NT2/D1 (cell line): Measurements from ENCODE around the gene HCN4.
A peak's percentile ranks its signal among the peaks of the same experiment; 100 is the strongest.

ENCODE experiments used
- DNase-seq: peaks from one replicate; pipeline ENCODE4 v3.0.0-alpha.2; 2011; ENCODE audit warnings: low read depth, low spot score
- H3K27me3 ChIP-seq: 2 replicates; pipeline ENCODE4 v1.6.0; 2011; ENCODE audit warnings: mild to moderate bottlenecking; ENCODE audit not compliant: insufficient read length, insufficient read depth
- H3K36me3 ChIP-seq: 2 replicates; pipeline ENCODE4 v1.6.1; 2011; ENCODE audit warnings: mild to moderate bottlenecking, low read length, mixed read lengths; ENCODE audit not compliant: insufficient read depth, insufficient read length
- H3K4me1 ChIP-seq: 2 replicates; pipeline ENCODE4 v1.5.1; 2011; ENCODE audit not compliant: insufficient read depth, insufficient read length
- H3K4me3 ChIP-seq: 2 replicates; pipeline ENCODE4 v1.5.1; 2011; ENCODE audit warnings: low read depth; ENCODE audit not compliant: insufficient read length
- H3K9ac ChIP-seq: 2 replicates; pipeline ENCODE4 v1.6.0; 2011; ENCODE audit warnings: low read depth; ENCODE audit not compliant: insufficient read length
- H3K9me3 ChIP-seq: 2 replicates; pipeline ENCODE4 v1.5.1; 2011; ENCODE audit warnings: mild to moderate bottlenecking, low read length; ENCODE audit not compliant: insufficient read depth
- SUZ12 ChIP-seq: IDR thresholded peaks from 2 replicates; pipeline ENCODE4 v1.6.1; 2011; ENCODE audit not compliant: insufficient read length, insufficient read depth; ENCODE audit errors: extremely low read depth
- YY1 ChIP-seq: IDR thresholded peaks from 2 replicates; pipeline ENCODE4 v1.6.1; 2011; ENCODE audit not compliant: insufficient read length, insufficient read depth
- ZNF274 ChIP-seq: IDR thresholded peaks from 2 replicates; pipeline ENCODE4 v1.6.1; 2011; ENCODE audit warnings: mild to moderate bottlenecking, low read depth, low read length

The HCN4 gene

GRCh38 chr15:73387507-73388255 is 18.9 kb upstream of the HCN4 start:
- Histone ChIP-seq H3K9ac (peak overlapping the region; percentile 45), H3K4me1 (peaks cover 20% of the 10 kb centered on the region), H3K4me3 (no peak overlapping the region), H3K27me3 (no peaks in the 10 kb centered on the region), H3K9me3 (peaks cover 9% of the 10 kb centered on the region), H3K36me3 (no peaks in the 10 kb centered on the region)
- TF ChIP-seq ZNF274 = no peak
- no peak for TF ChIP-seq YY1
- no peak for TF ChIP-seq SUZ12
- DNase-seq = no peak

DNA sequence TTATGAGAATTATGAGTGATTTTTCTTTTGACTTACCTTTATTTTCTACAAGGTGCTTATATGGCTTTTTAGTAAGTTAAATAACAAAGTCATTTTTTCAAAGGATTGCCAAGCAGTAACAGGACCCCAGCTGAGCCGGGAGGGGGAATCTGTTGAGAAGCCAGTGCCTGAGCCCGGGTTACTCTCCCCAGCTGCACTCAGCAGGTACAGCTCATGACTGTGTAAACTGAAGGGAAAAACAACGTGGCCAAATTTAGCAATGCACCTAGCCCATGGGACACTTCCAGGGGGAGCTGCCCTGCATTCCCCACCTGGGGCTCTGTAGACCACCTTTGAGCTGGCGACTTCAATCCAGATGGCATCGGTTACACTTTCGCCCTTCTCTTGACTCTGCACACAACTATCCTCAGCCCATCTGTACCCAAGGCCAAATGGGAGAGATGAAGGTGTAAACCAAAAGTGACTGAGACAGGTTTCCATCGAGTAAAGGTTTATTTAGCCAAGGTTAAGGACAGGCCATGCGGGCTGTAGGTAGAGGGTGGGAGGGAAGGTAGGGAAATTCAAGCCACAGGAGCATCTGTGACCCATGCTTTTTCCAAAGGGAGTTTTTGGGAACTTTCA is 18.2 kb upstream of the HCN4 start:
- DNase-seq = no peak
- no peaks in the 10 kb centered on the region for H3K36me3 ChIP-seq
- no peak overlapping the region for H3K4me3 ChIP-seq
- H3K4me1 ChIP-seq = peaks cover 20% of the 10 kb centered on the region
- H3K27me3 ChIP-seq = no peaks in the 10 kb centered on the region
- TF ChIP-seq YY1 (no peak), ZNF274 (no peak), SUZ12 (no peak)
- peak overlapping the region; percentile 58 for H3K9ac ChIP-seq
- peaks cover 12% of the 10 kb centered on the region for H3K9me3 ChIP-seq

- Histone ChIP-seq H3K36me3 (no peaks in the 10 kb centered on the region), H3K4me1 (peaks cover 20% of the 10 kb centered on the region), H3K9ac (no peak overlapping the region), H3K4me3 (no peak overlapping the region), H3K27me3 (no peaks in the 10 kb centered on the region), H3K9me3 (peaks cover 12% of the 10 kb centered on the region)
- no peak for TF ChIP-seq YY1
- TF ChIP-seq SUZ12 = no peak
- TF ChIP-seq ZNF274 = no peak
- DNase-seq = no peak
Observed at GRCh38 chr15:73386238-73386637, 17.5 kb upstream of the HCN4 start.

DNA sequence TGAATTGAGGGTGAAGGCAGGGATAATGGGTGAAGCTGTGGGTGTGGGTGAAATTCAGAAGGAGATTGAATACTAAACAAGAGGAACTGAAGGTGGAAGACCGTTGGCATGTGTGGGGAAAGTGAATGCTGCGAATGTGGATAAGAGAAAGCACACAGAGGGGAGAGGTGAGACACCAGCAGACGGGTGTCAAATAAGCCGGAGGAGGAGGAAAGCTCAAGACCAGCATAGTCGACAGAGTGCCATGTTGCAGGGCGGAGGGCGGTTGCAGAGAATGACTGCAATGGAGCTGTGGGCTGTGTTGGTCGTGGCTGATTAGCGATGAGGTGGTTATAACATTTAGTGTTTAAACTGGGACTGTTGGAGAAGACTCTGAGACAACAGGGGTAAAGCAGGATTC is 16.4 kb upstream of the HCN4 start:
- Histone ChIP-seq H3K9ac (no peak overlapping the region), H3K9me3 (peaks cover 18% of the 10 kb centered on the region), H3K27me3 (no peaks in the 10 kb centered on the region), H3K4me1 (peaks cover 19% of the 10 kb centered on the region), H3K36me3 (no peaks in the 10 kb centered on the region), H3K4me3 (no peak overlapping the region)
- no peak for TF ChIP-seq YY1
- TF ChIP-seq SUZ12 = no peak
- no peak for TF ChIP-seq ZNF274
- no peak for DNase-seq

GRCh38 chr15:73383310-73384189 is 14.8 kb upstream of the HCN4 start:
- H3K27me3 ChIP-seq = no peaks in the 10 kb centered on the region
- DNase-seq = no peak
- peaks cover 10% of the 10 kb centered on the region for H3K4me1 ChIP-seq
- no peak overlapping the region for H3K9ac ChIP-seq
- H3K36me3 ChIP-seq = no peaks in the 10 kb centered on the region
- peaks cover 18% of the 10 kb centered on the region for H3K9me3 ChIP-seq
- TF ChIP-seq ZNF274 = no peak
- no peak overlapping the region for H3K4me3 ChIP-seq

DNA sequence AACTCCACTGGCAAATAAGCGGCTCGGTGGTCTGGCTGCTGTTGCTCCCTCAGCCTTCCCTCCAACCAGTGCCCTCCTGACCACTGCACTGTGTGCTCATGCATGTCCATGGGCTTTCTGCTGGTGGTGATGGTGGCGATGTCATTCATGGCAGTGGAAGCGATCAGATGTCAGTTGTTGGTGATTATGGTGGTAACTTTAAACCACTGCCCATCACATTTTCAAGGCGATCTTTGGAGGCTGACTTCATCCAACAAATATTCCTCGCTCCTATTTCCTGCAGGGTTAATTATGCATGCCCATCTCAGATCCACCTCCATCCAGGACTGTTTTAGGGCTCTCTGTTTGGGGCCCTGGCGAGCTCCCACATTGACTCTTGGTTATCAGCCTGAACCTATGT is 13.4 kb upstream of the HCN4 start:
- TF ChIP-seq ZNF274 (no peak), YY1 (no peak), SUZ12 (no peak)
- H3K36me3 ChIP-seq = no peaks in the 10 kb centered on the region
- DNase-seq = no peak
- H3K9ac ChIP-seq = no peak overlapping the region
- H3K9me3 ChIP-seq = peaks cover 18% of the 10 kb centered on the region
- no peak overlapping the region for H3K4me3 ChIP-seq
- H3K4me1 ChIP-seq = peaks cover 5% of the 10 kb centered on the region
- no peaks in the 10 kb centered on the region for H3K27me3 ChIP-seq

DNA sequence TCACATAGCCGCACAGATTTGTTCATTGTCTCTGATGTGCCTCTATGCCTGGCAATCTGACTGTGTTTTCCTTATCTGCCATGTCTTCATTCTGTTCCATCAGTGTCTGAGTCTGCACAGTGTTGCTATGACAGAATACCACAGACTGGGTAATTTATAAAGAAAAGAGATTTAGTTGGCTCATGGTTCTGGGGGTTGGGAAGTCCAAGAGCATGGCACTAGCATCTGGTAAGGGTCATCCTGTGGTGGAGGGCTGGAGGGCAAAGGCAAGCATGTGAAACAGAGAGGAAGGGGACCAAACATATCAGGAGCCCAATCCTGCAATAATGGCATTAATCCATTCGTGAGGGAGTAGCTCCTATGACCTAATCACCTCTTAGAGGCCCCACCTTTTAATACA is 11.9 kb upstream of the HCN4 start:
- peaks cover 7% of the 10 kb centered on the region for H3K4me1 ChIP-seq
- no peaks in the 10 kb centered on the region for H3K27me3 ChIP-seq
- no peaks in the 10 kb centered on the region for H3K36me3 ChIP-seq
- TF ChIP-seq ZNF274 (no peak), SUZ12 (no peak), YY1 (no peak)
- peaks cover 18% of the 10 kb centered on the region for H3K9me3 ChIP-seq
- H3K4me3 ChIP-seq = no peak overlapping the region
- no peak for DNase-seq
- H3K9ac ChIP-seq = no peak overlapping the region
